CD4-positive, alpha-beta memory T cell (primary cell): ENCODE measurements around the gene RASSF7. TPM values are rescaled to one million over a fixed set of nuclear protein-coding genes. Genes with fewer than 3 reads are reported as not detected.

Source experiments
- CTCF ChIA-PET: fragments of 350-600 bp; sonication (Branson Sonifier 250); formaldehyde crosslinking; loops from one replicate; lab custom pipeline; 2021; ENCODE audit warnings: inconsistent platforms; ENCODE audit not compliant: partially characterized antibody; lab: Charles Lee
- POLR2A ChIA-PET: fragments of 350-600 bp; sonication (Branson Sonifier 250); formaldehyde crosslinking; loops from one replicate; lab custom pipeline; 2021; ENCODE audit not compliant: partially characterized antibody; lab: Charles Lee
- DNase-seq, 5 donors: peaks; one replicate each; pipeline versions ENCODE4 v3.0.0 to v3.0.0-alpha.2; 2020 to 2022; ENCODE audit warnings: mixed read lengths in 1 of 5
- H3K27ac ChIP-seq: one replicate; pipeline ENCODE4 v1.7.0; 2013; ENCODE audit warnings: low read depth, low read length
- H3K27me3 ChIP-seq: 2 replicates; pipeline ENCODE4 v1.7.0; 2013; ENCODE audit warnings: mild to moderate bottlenecking, low read length, moderate library complexity; ENCODE audit not compliant: insufficient read depth
- H3K36me3 ChIP-seq: 2 replicates; pipeline ENCODE4 v1.7.0; 2013; ENCODE audit warnings: mild to moderate bottlenecking, low read length, moderate library complexity; ENCODE audit not compliant: insufficient read depth
- H3K4me1 ChIP-seq: 2 replicates; pipeline ENCODE4 v1.7.0; 2013; ENCODE audit warnings: mild to moderate bottlenecking, low read length, moderate library complexity; ENCODE audit not compliant: insufficient read depth
- H3K4me3 ChIP-seq, 2 donors: one replicate each; pipeline ENCODE4 v1.7.0; 2013; ENCODE audit warnings: low read length in 2 of 2, mild to moderate bottlenecking in 1 of 2
- H3K9me3 ChIP-seq, 2 donors: one replicate each; pipeline ENCODE4 v1.7.0; 2013; ENCODE audit warnings: low read length in 2 of 2, control low read depth in 1 of 2; ENCODE audit not compliant: control insufficient read depth in 1 of 2
- H3K27ac Mint-ChIP-seq, 7 donors: one replicate each; pipeline ENCODE4 v1.8.0; 2020 to 2021; ENCODE audit warnings: mixed read lengths in 7 of 7, mild to moderate bottlenecking in 6 of 7, inconsistent platforms in 3 of 7, moderate library complexity in 3 of 7
- H3K27me3 Mint-ChIP-seq, 2 donors: one replicate each; pipeline ENCODE4 v1.8.0; 2020 to 2021; ENCODE audit warnings: mixed read lengths in 2 of 2
- H3K36me3 Mint-ChIP-seq, 2 donors: one replicate each; pipeline ENCODE4 v1.8.0; 2020 to 2021; ENCODE audit warnings: mixed read lengths in 2 of 2, inconsistent platforms in 1 of 2, mild to moderate bottlenecking in 1 of 2
- H3K4me1 Mint-ChIP-seq, 4 donors: one replicate each; pipeline ENCODE4 v1.8.0; 2020 to 2021; ENCODE audit warnings: mixed read lengths in 4 of 4, mild to moderate bottlenecking in 1 of 4
- H3K4me3 Mint-ChIP-seq, 8 donors: one replicate each; pipeline ENCODE4 v1.8.0; 2020 to 2021; ENCODE audit warnings: mixed read lengths in 8 of 8, mild to moderate bottlenecking in 7 of 8, moderate library complexity in 6 of 8, inconsistent platforms in 3 of 8
- H3K9me3 Mint-ChIP-seq, 8 donors: one replicate each; pipeline ENCODE4 v1.8.0; 2020 to 2021; ENCODE audit warnings: mixed read lengths in 8 of 8, mild to moderate bottlenecking in 5 of 8, inconsistent platforms in 3 of 8, moderate library complexity in 1 of 8
- intact Hi-C: fragments of 100-400 bp; cut with micrococcal nuclease; formaldehyde crosslinking; loops from one replicate; pipeline ENCODE4 v1.15.1; 2023
- polyA plus RNA-seq, 2 donors: library from polyadenylated mRNA; unstranded; fragments of 300-500 nt; fragmentation: Illumina TruSeq; gene quantifications; one replicate each; pipeline ENCODE4 v1.2.3, GENCODE V29; 2021
- total RNA-seq, 2 experiments: library from RNA; stranded (reverse); gene quantifications; one replicate each; pipeline ENCODE4 v1.2.3, GENCODE V29; 2021

RASSF7 gene
- total and polyA plus RNA-seq, 4 experiments from 2014 or later, result 38.4 to 55.2 (median 48.2) TPM

GRCh38 chr11:537622-538430 is 22.9 kb upstream of the RASSF7 start:
- H3K4me3 Mint-ChIP-seq, result peak overlapping the region; percentile 61 to 81 (median 70)
- intact Hi-C loops, result loop anchor here (1.0 to 2.0 kb wide), 4 partner anchors 17 to 157 kb away; partner anchors contain the start of genes DEAF1, LMNTD2, RASSF7 and TMEM80

DNA sequence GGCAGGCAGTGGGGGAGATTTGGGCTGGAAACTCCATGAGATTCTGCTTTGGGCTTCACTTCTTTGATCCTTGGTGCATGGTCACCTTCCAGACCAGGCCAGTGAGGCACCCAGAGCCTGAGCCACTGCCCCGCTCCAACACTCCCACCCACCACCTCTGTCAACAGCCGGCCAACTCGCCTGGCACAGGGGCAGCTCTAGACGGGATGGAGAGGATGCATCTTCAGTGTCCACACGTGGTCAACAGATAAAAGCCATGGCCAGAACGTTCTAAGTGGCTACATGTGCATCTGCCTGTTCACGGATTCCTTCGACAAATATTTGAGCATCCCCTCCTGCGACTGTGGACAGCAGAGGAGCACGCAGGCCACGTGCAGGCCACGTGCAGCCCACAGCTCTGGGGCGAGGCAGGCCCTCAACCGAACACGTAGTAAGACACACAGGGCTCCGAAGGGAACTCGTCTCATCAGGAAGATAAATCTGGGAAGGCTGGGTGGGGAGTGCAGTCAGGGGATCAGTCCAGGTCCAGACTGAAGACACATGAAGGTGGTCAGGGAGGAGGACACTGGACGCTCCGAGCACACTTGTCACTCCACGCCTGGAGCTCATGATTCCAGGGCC is 22.2 kb upstream of the RASSF7 start:
- peak in 1 of 5 donors; percentile 26 for DNase-seq
- Mint-ChIP-seq H3K4me3 (peak overlapping the region in 3 of 8 donors; percentile 14 to 74 (median 69)), H3K36me3 (peaks cover 0 to 2% of the 10 kb centered on the region in 2 donors), H3K9me3 (no peaks in the 10 kb centered on the region), H3K4me1 (peaks cover 6 to 34% (median 17%) of the 10 kb centered on the region in 4 donors), H3K27me3 (no peaks in the 10 kb centered on the region), H3K27ac (peak overlapping the region; percentile 60 to 92 (median 84))
- CTCF ChIA-PET, result interaction anchor here (1.2 kb wide), 1 partner anchor 17 kb away, joined by 3 read pairs; no protein-coding TSS in a partner anchor
- H3K4me1 ChIP-seq, result peaks cover 40% of the 10 kb centered on the region
- no peaks in the 10 kb centered on the region for H3K9me3 ChIP-seq
- intact Hi-C loops, result no loop called here
- POLR2A ChIA-PET, result interaction anchor here (3.9 kb wide), 1 partner anchor 17 kb away, joined by 26 read pairs; no protein-coding TSS in a partner anchor
- no peak overlapping the region for H3K27ac ChIP-seq
- no peaks in the 10 kb centered on the region for H3K27me3 ChIP-seq
- H3K36me3 ChIP-seq, result peaks cover 2% of the 10 kb centered on the region
- H3K4me3 ChIP-seq, result no peak overlapping the region

More at GRCh38 chr11:537622-538430, 22.9 kb upstream of the RASSF7 start:
- Histone ChIP-seq H3K4me3 (peak overlapping the region; percentile 11 to 69), H3K27ac (peak overlapping the region; percentile 65), H3K36me3 (peaks cover 6% of the 10 kb centered on the region), H3K27me3 (no peaks in the 10 kb centered on the region), H3K9me3 (no peaks in the 10 kb centered on the region), H3K4me1 (peaks cover 40% of the 10 kb centered on the region)
- Mint-ChIP-seq H3K9me3 (no peaks in the 10 kb centered on the region), H3K27me3 (no peaks in the 10 kb centered on the region), H3K36me3 (peaks cover 0 to 2% of the 10 kb centered on the region in 2 donors), H3K27ac (peak overlapping the region; percentile 82 to 92 (median 85)), H3K4me1 (peaks cover 6 to 34% (median 17%) of the 10 kb centered on the region in 4 donors)
- ChIA-PET POLR2A (interaction anchor here (1.4 to 5.3 kb wide), 8 partner anchors 17 to 221 kb away, joined by 4 to 47 read pairs (median 13); partner anchors contain the start of genes DEAF1, LMNTD2, PHRF1 and PTDSS2), CTCF (interaction anchor here (1.3 kb wide), 1 partner anchor 19 kb away, joined by 4 read pairs; no protein-coding TSS in a partner anchor)
- DNase-seq, result peak in 1 of 5 donors; percentile 40

DNA sequence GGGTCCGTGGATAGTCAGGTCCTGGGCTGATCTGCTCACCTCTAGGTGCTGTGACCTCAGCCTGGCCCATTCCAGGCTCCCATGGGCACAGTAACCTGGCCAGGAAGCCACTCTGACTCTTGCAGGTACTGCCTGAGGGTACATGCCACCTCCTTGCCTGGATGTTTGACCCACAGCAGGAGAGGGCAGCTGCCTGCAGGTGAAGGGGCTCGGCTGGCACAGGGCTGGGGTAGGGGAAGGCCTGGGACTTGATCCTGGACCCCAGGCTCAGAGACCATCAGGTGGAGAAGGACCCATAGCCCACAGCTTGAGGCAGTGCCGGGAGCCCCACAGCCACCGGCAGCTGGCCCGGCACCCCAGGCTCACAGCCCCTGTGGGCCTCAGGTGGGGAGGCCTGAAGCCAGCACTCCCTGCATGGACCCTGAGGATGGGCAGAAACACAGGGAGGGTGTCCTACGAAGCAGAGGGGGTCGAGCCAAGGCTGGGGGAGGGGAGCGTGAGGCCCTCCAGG is 20.7 kb upstream of the RASSF7 start:
- Histone ChIP-seq H3K4me1 (peaks cover 28% of the 10 kb centered on the region), H3K27ac (no peak overlapping the region), H3K9me3 (no peaks in the 10 kb centered on the region), H3K27me3 (no peaks in the 10 kb centered on the region), H3K36me3 (no peaks in the 10 kb centered on the region), H3K4me3 (no peak overlapping the region)
- Mint-ChIP-seq H3K4me1 (peaks cover 6 to 26% (median 17%) of the 10 kb centered on the region in 4 donors), H3K4me3 (no peak overlapping the region), H3K27me3 (no peaks in the 10 kb centered on the region), H3K27ac (no peak overlapping the region), H3K9me3 (no peaks in the 10 kb centered on the region), H3K36me3 (no peaks in the 10 kb centered on the region)
- DNase-seq, result peak in 1 of 5 donors; percentile 22
- intact Hi-C loops, result no loop called here
- ChIA-PET CTCF (interaction anchor here (1.1 to 1.2 kb wide), 2 partner anchors 14 to 15 kb away, joined by 3 to 4 read pairs; no protein-coding TSS in a partner anchor), POLR2A (no interaction called here)

- DNase-seq, result no peak
- H3K36me3 ChIP-seq, result no peaks in the 10 kb centered on the region
- ChIA-PET CTCF (interaction anchor here (0.7 to 1.1 kb wide), 2 partner anchors 14 to 15 kb away, joined by 3 to 4 read pairs; no protein-coding TSS in a partner anchor), POLR2A (no interaction called here)
- Mint-ChIP-seq H3K27me3 (no peaks in the 10 kb centered on the region), H3K9me3 (no peaks in the 10 kb centered on the region), H3K4me3 (no peak overlapping the region), H3K4me1 (peaks cover 6 to 26% (median 17%) of the 10 kb centered on the region in 4 donors), H3K27ac (no peak overlapping the region), H3K36me3 (no peaks in the 10 kb centered on the region)
- H3K4me3 ChIP-seq, result no peak overlapping the region
- H3K27me3 ChIP-seq, result no peaks in the 10 kb centered on the region
- peaks cover 28% of the 10 kb centered on the region for H3K4me1 ChIP-seq
- H3K9me3 ChIP-seq, result no peaks in the 10 kb centered on the region
- intact Hi-C loops, result no loop called here
- no peak overlapping the region for H3K27ac ChIP-seq
These were observed 20.0 kb upstream of the RASSF7 start for GRCh38 chr11:540583-541432.

- Mint-ChIP-seq H3K27ac (no peak overlapping the region), H3K4me1 (peaks cover 3 to 21% (median 13%) of the 10 kb centered on the region in 4 donors), H3K9me3 (no peaks in the 10 kb centered on the region), H3K36me3 (no peaks in the 10 kb centered on the region), H3K27me3 (no peaks in the 10 kb centered on the region), H3K4me3 (no peak overlapping the region)
- CTCF ChIA-PET, result interaction anchor here (0.7 kb wide), 1 partner anchor 14 kb away, joined by 3 read pairs; no protein-coding TSS in a partner anchor
- Histone ChIP-seq H3K27me3 (no peaks in the 10 kb centered on the region), H3K4me3 (no peak overlapping the region), H3K36me3 (no peaks in the 10 kb centered on the region), H3K4me1 (peaks cover 23% of the 10 kb centered on the region), H3K9me3 (no peaks in the 10 kb centered on the region), H3K27ac (no peak overlapping the region)
- intact Hi-C loops, result no loop called here
- no peak for DNase-seq
- POLR2A ChIA-PET, result no interaction called here
These were observed 19.3 kb upstream of the RASSF7 start for GRCh38 chr11:541433-541885.

- H3K4me3 Mint-ChIP-seq, result no peak overlapping the region
- DNase-seq, result no peak
- Histone ChIP-seq H3K9me3 (no peaks in the 10 kb centered on the region), H3K4me3 (no peak overlapping the region), H3K4me1 (no peaks in the 10 kb centered on the region), H3K36me3 (no peaks in the 10 kb centered on the region), H3K27ac (no peak overlapping the region), H3K27me3 (no peaks in the 10 kb centered on the region)
- H3K36me3 Mint-ChIP-seq, result no peaks in the 10 kb centered on the region
- peaks cover 0 to 2% (median under 1%) of the 10 kb centered on the region in 4 donors for H3K4me1 Mint-ChIP-seq
- H3K27me3 Mint-ChIP-seq, result no peaks in the 10 kb centered on the region
- ChIA-PET CTCF (interaction anchor here (1.9 kb wide), 1 partner anchor 10 kb away, joined by 7 read pairs; no protein-coding TSS in a partner anchor), POLR2A (interaction anchor here (0.6 to 1.3 kb wide), 2 partner anchors 9 to 10 kb away, joined by 3 to 4 read pairs; partner anchors contain the start of gene HRAS)
- no peak overlapping the region for H3K27ac Mint-ChIP-seq
- H3K9me3 Mint-ChIP-seq, result no peaks in the 10 kb centered on the region
- intact Hi-C loops, result no loop called here
These were observed 16.0 kb upstream of the RASSF7 start for GRCh38 chr11:544817-545166.
